Measurements from ENCODE around the gene RAD54L2. TPM values are rescaled to one million over a fixed set of nuclear protein-coding genes. Genes with fewer than 3 reads are reported as not detected.

Gene RAD54L2
- total RNA-seq, 1 experiment from 2014 or later: 36.5 TPM

- peak overlapping the region; percentile 93 for H3K4me3 Mint-ChIP-seq (ENCODE audit: unreplicated experiment)
- BruUV-seq (replicated peaks): TSS peak; percentile 92
Observed at GRCh38 chr3:51500632-51501131, 37.8 kb upstream of the RAD54L2 start.

GRCh38 chr3:51501833-51502561 is 36.5 kb upstream of the RAD54L2 start:
- Mint-ChIP-seq H3K9me3 (ENCODE audit: unreplicated experiment) (no peaks in the 10 kb centered on the region), H3K27ac (ENCODE audit: unreplicated experiment) (no peak overlapping the region), H3K4me3 (ENCODE audit: unreplicated experiment) (peak overlapping the region; percentile 1), H3K36me3 (ENCODE audit: insufficient read depth, unreplicated experiment) (peaks cover 16% of the 10 kb centered on the region), H3K27me3 (ENCODE audit: insufficient read depth, unreplicated experiment) (no peaks in the 10 kb centered on the region), H3K4me1 (ENCODE audit: low read depth, unreplicated experiment) (peaks cover 8% of the 10 kb centered on the region)
- BruUV-seq (replicated peaks): no TSS peak
- no peaks in the 10 kb centered on the region for H3K9me3 ChIP-seq
- DNase-seq: peak; percentile 76 to 83
- no peaks in the 10 kb centered on the region for H3K36me3 ChIP-seq (ENCODE audit: control insufficient read depth, insufficient read depth, low read length)
- ChIA-PET CTCF (interaction anchor here (0.5 to 1.9 kb wide), 18 partner anchors 9 to 180 kb away, joined by 3 to 18 read pairs (median 4); no protein-coding TSS in a partner anchor), POLR2A (no interaction called here)
- no peaks in the 10 kb centered on the region for H3K4me1 ChIP-seq
- peak; percentile 88 to 91 for TF ChIP-seq CTCF (IDR thresholded peaks at IDR 0.05; ENCODE audit: insufficient read depth in 1 of 2, low read depth in 1 of 2, low read length in 1 of 2, severe bottlenecking in 1 of 2, unreplicated experiment in 1 of 2)
- no peak overlapping the region for H3K4me3 ChIP-seq (ENCODE audit: low read depth, low read length)
- intact Hi-C loops (cut with micrococcal nuclease; ENCODE audit: unreplicated experiment): loop anchor here (1.0 kb wide), 6 partner anchors 9 to 180 kb away; partner anchors contain the start of gene RAD54L2
- H3K27me3 ChIP-seq (replicated peaks; ENCODE audit: control insufficient read depth, insufficient read depth, low read length): no peaks in the 10 kb centered on the region

More at GRCh38 chr3:51500632-51501131, 37.8 kb upstream of the RAD54L2 start:
- no peak for TF ChIP-seq CTCF (IDR thresholded peaks at IDR 0.05; ENCODE audit: insufficient read depth in 1 of 2, low read depth in 1 of 2, low read length in 1 of 2, severe bottlenecking in 1 of 2, unreplicated experiment in 1 of 2)
- H3K9me3 Mint-ChIP-seq (ENCODE audit: unreplicated experiment): no peaks in the 10 kb centered on the region
- no peaks in the 10 kb centered on the region; the same call in 1 of the 2 replicates for H3K36me3 ChIP-seq (ENCODE audit: control insufficient read depth, insufficient read depth, low read length)
- ChIA-PET CTCF (interaction anchor here (0.7 to 2.6 kb wide), 15 partner anchors 9 to 297 kb away, joined by 3 to 31 read pairs (median 7); partner anchors contain the start of gene RAD54L2), POLR2A (interaction anchor here (0.5 to 2.2 kb wide), 28 partner anchors 9 to 1290 kb away, joined by 3 to 27 read pairs (median 8); partner anchors contain the start of genes GRM2, MANF, PCBP4 and RAD54L2)
- H3K4me1 ChIP-seq: no peaks in the 10 kb centered on the region
- no peak for DNase-seq
- peaks cover 8% of the 10 kb centered on the region for H3K4me1 Mint-ChIP-seq (ENCODE audit: low read depth, unreplicated experiment)
- H3K27me3 Mint-ChIP-seq (ENCODE audit: insufficient read depth, unreplicated experiment): no peaks in the 10 kb centered on the region
- peaks cover 16% of the 10 kb centered on the region for H3K36me3 Mint-ChIP-seq (ENCODE audit: insufficient read depth, unreplicated experiment)
- H3K27me3 ChIP-seq (replicated peaks; ENCODE audit: control insufficient read depth, insufficient read depth, low read length): no peaks in the 10 kb centered on the region
- H3K27ac Mint-ChIP-seq (ENCODE audit: unreplicated experiment): peak overlapping the region; percentile 97
- H3K4me3 ChIP-seq (ENCODE audit: low read depth, low read length): peak overlapping the region; percentile 4; the same call in 1 of the 2 replicates
- H3K9me3 ChIP-seq: no peaks in the 10 kb centered on the region
- intact Hi-C loops (cut with micrococcal nuclease; ENCODE audit: unreplicated experiment): loop anchor here (1.0 kb wide), 1 partner anchor 112 kb away; no protein-coding TSS in a partner anchor

GRCh38 chr3:51502562-51502910 is 36.0 kb upstream of the RAD54L2 start:
- Mint-ChIP-seq H3K4me1 (ENCODE audit: low read depth, unreplicated experiment) (peaks cover 8% of the 10 kb centered on the region), H3K27ac (ENCODE audit: unreplicated experiment) (no peak overlapping the region), H3K4me3 (ENCODE audit: unreplicated experiment) (no peak overlapping the region), H3K9me3 (ENCODE audit: unreplicated experiment) (no peaks in the 10 kb centered on the region), H3K36me3 (ENCODE audit: insufficient read depth, unreplicated experiment) (peaks cover 16% of the 10 kb centered on the region), H3K27me3 (ENCODE audit: insufficient read depth, unreplicated experiment) (no peaks in the 10 kb centered on the region)
- POLR2A ChIA-PET: no interaction called here
- H3K4me3 ChIP-seq (ENCODE audit: low read depth, low read length): no peak overlapping the region
- no peaks in the 10 kb centered on the region for H3K9me3 ChIP-seq
- no TSS peak for BruUV-seq (replicated peaks)
- intact Hi-C loops (cut with micrococcal nuclease; ENCODE audit: unreplicated experiment): loop anchor here (1.0 kb wide), 6 partner anchors 9 to 180 kb away; partner anchors contain the start of gene RAD54L2
- DNase-seq: no peak
- CTCF ChIA-PET: interaction anchor here (1.0 to 1.9 kb wide), 15 partner anchors 10 to 180 kb away, joined by 3 to 18 read pairs (median 5); no protein-coding TSS in a partner anchor
- H3K4me1 ChIP-seq: no peaks in the 10 kb centered on the region
- no peaks in the 10 kb centered on the region for H3K27me3 ChIP-seq (replicated peaks; ENCODE audit: control insufficient read depth, insufficient read depth, low read length)
- H3K36me3 ChIP-seq (ENCODE audit: control insufficient read depth, insufficient read depth, low read length): no peaks in the 10 kb centered on the region
- TF ChIP-seq CTCF (IDR thresholded peaks at IDR 0.05; ENCODE audit: insufficient read depth in 1 of 2, low read depth in 1 of 2, low read length in 1 of 2, severe bottlenecking in 1 of 2, unreplicated experiment in 1 of 2): no peak

Data from Caco-2 (cell line).